HG03103 (cell line): ENCODE data around the gene SLC12A6.

Experiments used
- ATAC-seq: cut with Tn5 transposase; IDR thresholded peaks from one replicate; pipeline ENCODE4 v1.9.1; 2021; ENCODE audit warnings: low read depth; ENCODE audit not compliant: unreplicated experiment

SLC12A6 gene

GRCh38 chr15:34271493-34271892, 66.1 kb downstream of the SLC12A6 start:
- no peak for ATAC-seq

- ATAC-seq: no peak
These were observed 70.8 kb downstream of the SLC12A6 start for GRCh38 chr15:34266751-34267150.

GRCh38 chr15:34264076-34264475, 73.5 kb downstream of the SLC12A6 start:
- no peak for ATAC-seq

- no peak for ATAC-seq
These were observed 75.2 kb downstream of the SLC12A6 start for GRCh38 chr15:34262362-34262761.

- ATAC-seq: no peak
These were observed 78.0 kb downstream of the SLC12A6 start for GRCh38 chr15:34259566-34259965.

- ATAC-seq: no peak
These were observed 79.4 kb downstream of the SLC12A6 start for GRCh38 chr15:34258151-34258550.

- no peak for ATAC-seq
These were observed 85.0 kb downstream of the SLC12A6 start for GRCh38 chr15:34252545-34252944.

- no peak for ATAC-seq
These were observed 89.4 kb downstream of the SLC12A6 start for GRCh38 chr15:34248190-34248589.

GRCh38 chr15:34246276-34246976, 91.2 kb downstream of the SLC12A6 start:
- no peak for ATAC-seq

GRCh38 chr15:34243226-34243625, 94.4 kb downstream of the SLC12A6 start:
- ATAC-seq: no peak

GRCh38 chr15:34242331-34242710, 95.3 kb downstream of the SLC12A6 start:
- ATAC-seq: no peak

- ATAC-seq: peak; percentile 71
These were observed 95.9 kb downstream of the SLC12A6 start for GRCh38 chr15:34241376-34242330.

- ATAC-seq: no peak
These were observed 97.0 kb downstream of the SLC12A6 start for GRCh38 chr15:34240537-34240936.

- no peak for ATAC-seq
These were observed 98.3 kb downstream of the SLC12A6 start for GRCh38 chr15:34239151-34239808.

GRCh38 chr15:34233614-34234013, 104.0 kb downstream of the SLC12A6 start:
- ATAC-seq: no peak

- no peak for ATAC-seq
These were observed 113.5 kb downstream of the SLC12A6 start for GRCh38 chr15:34223904-34224596.

GRCh38 chr15:34217587-34218225, 119.9 kb downstream of the SLC12A6 start:
- no peak for ATAC-seq

GRCh38 chr15:34216527-34217270, 120.9 kb downstream of the SLC12A6 start:
- no peak for ATAC-seq

- no peak for ATAC-seq
These were observed 123.4 kb downstream of the SLC12A6 start for GRCh38 chr15:34214135-34214534.
